Inflammatory macrophage treated with lipopolysaccharide for 1 hour (primary cell): Measurements from ENCODE around the gene CASKIN1.
"Not testable (repeated sequence)": the region's sequence is repeated elsewhere in the genome, so short reads cannot be mapped to it uniquely, and the experiment has no call there.

Experiments
- DNase-seq, 2 donors: peaks; one replicate each; pipeline ENCODE4 v3.0.0-alpha.2; 2020 to 2022

Gene CASKIN1

DNA sequence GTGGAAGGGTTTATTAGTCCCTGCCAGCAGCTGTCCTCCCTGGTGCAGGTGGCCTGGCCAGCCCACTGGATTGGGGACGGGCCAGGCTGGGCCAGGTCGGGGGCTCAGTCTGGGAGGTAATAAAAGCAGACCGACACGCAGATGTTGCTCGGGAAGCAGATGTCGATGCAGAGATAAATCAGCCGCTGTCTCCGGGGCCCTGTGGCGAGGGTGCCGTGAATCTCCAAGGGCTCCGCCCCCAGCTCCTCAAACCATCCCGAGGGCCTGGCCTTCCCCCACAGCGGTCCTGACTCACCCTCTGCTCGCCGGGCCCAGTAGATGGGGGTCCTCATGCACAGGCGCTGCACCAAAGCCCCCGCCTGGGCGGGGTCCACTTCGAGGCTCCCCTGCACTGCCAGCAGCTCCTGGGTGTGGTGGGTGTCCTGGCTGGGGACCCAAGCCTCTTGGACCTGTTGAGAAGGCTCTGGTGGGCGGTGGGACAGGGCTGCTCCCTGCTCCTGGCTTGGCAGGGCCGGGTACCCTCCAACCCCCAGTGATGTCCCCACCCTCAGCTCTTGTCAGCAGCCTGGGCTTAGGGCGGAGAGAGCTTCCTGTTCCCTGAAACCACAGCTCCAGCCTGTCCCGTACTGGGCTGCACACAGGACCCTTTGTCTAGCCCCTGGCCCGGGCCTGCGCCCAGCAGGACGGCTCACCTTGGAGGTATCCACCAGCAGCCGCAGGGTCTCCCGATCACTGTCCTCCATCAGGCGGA lies 13.0 kb upstream of the CASKIN1 start:
- no peak for DNase-seq

DNA sequence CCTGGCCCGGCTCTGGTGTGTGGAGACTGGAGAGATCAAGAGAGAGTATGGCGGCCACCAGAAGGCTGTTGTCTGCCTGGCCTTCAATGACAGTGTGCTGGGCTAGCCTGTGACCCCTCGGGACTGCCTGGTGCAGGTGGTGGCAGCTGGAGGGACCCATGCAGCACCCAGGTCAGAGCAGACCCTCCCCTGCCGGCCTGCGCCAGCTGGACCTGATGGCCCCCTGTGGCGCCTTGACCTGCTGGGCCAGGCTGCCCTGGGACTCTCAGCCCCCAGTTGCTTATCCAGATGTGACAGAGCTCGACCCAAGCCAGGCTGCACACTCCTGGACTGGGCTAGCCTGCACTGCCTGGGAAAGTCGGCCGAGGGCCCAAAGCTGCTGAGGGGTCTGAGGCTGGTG lies 12.4 kb upstream of the CASKIN1 start:
- no peak for DNase-seq

DNA sequence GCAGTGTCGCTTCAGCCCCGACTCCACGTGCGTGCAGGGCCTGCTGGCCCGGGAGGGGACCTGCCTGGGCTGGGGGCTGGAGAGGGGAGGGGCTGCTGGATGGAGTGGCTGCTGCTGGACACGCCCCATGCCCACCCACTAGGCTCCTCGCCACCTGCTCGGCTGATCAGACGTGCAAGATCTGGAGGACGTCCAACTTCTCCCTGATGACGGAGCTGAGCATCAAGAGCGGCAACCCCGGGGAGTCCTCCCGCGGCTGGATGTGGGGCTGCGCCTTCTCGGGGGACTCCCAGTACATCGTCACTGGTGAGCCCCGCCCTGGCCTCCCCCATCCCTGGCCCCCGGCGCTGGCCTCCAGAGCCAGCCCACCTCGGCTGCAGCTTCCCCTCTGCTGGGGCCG lies 11.9 kb upstream of the CASKIN1 start:
- no peak for DNase-seq

DNA sequence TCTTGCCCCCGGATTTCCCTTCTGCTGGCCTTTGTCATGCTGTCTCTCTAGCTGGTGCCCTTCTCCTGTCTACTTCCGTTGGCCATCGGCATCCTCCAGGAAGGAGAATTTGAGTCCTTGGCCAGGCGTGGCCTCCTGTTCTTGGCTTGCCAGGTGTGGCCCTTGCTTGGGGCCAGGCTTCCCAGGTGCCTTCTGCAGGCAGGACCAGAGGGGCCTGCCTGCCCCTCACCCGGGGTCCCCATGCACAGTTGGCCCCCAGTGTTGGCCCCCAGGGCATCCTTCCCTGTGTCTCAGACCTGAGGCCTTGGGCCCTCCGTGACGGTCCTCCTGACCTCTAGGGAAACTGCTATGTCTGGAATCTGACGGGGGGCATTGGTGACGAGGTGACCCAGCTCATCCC lies 11.5 kb upstream of the CASKIN1 start:
- DNase-seq: no peak

DNA sequence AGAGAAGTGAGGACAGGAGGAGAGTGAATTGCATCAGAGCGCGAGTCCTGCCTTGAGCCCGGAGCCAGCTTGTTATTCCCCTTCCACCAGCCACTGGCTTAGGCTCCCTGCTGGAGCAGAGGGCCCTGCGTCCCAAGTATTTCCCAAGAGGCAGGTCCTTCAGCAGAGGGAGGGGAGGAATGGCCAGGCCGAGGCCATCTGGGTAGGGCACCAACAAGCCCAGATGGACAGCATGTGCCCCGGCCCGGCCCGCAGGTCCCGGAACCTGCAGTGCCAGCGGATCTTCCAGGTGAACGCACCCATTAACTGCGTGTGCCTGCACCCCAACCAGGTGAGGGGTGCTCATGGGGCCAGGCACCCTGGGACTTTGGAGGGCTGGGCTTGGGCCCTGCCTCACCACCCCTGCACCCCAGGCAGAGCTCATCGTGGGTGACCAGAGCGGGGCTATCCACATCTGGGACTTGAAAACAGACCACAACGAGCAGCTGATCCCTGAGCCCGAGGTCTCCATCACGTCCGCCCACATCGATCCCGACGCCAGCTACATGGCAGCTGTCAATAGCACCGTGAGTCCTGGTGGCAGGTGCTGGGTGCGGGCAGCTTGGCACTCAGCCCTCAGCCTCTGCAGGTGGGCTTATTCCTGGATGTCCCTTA lies 10.5 kb upstream of the CASKIN1 start:
- peak; percentile 37 to 57 for DNase-seq

DNA sequence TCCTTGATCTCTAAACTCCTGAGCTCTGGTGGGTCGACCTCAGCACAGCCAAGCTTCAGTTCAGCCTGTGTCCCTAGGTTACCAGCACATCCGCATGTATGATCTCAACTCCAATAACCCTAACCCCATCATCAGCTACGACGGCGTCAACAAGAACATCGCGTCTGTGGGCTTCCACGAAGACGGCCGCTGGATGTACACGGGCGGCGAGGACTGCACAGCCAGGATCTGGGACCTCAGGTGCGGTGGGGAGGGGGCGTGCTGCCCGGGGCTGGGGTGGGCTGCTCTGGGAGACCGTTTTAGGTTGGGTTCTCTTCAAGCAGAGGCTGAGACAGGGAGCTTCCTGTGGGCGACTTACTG lies 10.0 kb upstream of the CASKIN1 start:
- DNase-seq: no peak

DNA sequence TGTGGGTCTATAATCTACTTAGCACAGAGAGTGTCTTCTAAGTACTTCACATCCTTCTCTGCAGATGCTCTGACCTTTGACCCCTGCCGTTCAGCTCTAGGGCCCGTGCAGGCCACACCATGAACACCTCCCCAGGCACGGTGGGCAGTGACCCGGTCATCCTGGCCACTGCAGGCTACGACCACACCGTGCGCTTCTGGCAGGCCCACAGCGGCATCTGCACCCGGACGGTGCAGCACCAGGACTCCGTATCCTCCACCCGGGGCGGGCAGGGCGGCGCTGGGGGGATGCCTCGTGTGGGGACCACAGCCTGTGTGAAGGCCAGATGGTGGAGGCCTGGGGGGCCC lies 9.5 kb upstream of the CASKIN1 start:
- no peak for DNase-seq

DNA sequence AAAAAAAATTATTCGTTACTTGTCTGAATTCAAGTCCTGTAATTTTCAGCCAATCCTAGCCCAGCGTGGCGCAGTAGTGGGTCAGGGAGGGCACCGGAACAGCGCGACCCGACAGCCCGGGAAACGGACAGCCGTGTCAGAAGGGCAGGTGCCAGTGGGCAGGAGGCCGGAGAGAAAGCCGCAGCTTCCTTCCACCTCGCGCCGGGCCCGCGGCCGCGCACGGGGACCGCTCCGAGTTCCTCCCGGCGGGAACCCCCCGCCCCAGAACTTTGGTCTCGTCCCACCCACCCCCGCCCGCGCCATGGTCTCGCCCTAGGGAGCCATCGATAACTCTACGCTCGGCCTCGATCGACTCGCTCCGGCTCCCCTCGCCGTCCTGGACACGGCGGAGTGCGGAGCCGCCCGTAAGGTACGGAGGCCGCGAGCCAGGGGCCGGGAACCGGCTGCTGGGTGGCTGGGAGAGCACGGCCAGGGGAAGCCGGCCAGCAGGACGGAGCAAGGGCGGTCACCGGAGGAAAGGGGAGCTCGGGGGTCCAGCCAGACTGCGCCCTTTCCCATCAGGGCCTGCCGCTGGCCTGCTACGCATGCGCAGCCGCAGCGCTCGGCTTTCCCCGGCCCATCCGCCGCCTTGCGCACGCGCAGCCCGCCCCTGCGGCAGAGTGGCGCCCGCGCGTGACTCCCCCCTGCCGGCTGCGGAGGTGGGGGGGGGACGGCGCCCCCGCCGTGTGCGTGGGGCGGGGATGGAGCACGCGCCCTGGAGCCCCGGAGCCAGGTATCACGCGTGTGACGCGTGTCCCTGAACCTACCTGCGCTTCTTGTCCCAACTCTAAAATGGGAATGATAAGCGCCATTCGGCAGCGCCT lies 8.9 kb upstream of the CASKIN1 start, which contains the start of gene MLST8:
TSS of gene MLST8 (plus strand) at position 351 of the 863 bp plus-strand sequence. CDS start 632 bp downstream, outside the sequence.
- DNase-seq: peak; percentile 69 to 90

DNA sequence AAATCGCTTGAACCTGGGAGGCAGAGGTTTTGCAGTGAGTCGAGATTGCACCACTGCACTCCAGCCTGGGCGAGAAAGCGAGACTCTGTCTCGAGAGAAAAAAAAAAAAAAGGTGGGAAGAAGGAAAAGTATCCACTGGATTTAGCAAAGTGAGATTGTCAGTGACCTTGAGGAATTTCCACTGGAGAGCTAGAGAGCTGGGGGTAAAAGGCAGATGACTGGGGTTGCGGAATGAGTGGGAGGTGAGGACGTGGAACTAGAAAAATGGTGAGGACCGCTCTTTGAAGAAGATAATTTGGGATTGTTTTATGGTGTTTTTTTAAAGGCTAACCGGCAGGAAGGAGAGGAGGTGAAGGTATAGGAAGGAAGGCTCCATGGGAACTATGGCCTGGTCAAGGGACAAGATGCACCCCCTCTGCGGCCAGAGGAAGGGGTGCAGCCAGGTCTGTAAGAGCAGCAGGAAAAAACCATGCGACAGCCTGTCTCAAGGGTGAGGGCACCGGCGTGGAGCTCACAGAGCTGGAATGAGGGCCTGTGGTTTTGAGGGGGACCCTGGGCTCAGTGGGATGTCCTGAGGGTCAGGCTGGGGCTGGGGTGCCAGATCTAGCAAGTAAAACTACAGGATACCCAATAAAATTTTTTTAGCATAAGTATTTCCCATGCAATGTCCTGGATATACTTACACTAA lies 8.2 kb upstream of the CASKIN1 start:
- DNase-seq: peak; percentile 19 to 55

DNA sequence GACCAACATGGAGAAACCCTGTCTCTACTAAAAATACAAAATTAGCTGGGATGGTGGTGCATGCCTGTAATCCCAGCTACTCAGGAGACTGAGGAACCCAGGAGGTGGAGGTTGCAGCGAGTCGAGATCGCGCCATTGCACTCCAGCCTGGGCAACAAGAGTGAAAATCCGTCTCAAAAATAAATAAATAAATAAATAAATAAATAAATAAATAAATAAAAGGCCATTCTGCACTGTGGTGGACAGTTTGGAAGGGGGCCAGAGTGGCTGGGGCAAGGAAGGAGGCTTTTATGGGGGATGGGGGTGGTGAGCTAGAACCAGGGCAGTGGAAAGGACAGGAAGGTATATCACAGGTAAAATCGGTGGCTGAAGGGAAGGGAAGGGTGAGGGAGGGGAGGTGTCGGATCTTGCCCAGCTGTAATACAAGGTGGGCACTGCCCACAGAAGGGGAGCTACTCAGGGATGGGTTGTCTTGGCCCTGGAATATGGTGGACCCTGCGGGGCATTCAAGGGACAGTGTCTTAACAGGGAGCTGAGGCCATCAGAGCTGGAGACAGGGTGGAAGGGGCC lies 6.8 kb upstream of the CASKIN1 start:
- DNase-seq: not testable (repeated sequence)

DNA sequence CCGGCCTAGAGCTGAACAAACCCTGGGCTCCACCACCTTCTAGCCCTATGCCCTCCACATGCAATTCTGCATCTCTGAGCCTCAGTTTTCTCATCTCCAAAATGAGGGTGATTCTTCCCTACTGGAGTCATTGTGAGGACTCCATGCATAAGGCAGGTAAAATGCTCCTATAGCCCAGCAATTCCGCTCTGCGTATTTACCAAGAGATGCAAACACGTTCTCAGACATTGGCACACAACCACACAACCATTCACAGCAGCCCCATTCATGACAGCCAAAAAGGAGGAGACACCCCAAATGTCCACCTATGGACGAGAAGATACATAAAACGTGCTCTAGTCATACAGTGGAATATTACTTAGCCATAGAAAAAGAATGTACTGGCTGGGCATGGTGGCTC lies 3.9 kb upstream of the CASKIN1 start:
- no peak for DNase-seq

DNA sequence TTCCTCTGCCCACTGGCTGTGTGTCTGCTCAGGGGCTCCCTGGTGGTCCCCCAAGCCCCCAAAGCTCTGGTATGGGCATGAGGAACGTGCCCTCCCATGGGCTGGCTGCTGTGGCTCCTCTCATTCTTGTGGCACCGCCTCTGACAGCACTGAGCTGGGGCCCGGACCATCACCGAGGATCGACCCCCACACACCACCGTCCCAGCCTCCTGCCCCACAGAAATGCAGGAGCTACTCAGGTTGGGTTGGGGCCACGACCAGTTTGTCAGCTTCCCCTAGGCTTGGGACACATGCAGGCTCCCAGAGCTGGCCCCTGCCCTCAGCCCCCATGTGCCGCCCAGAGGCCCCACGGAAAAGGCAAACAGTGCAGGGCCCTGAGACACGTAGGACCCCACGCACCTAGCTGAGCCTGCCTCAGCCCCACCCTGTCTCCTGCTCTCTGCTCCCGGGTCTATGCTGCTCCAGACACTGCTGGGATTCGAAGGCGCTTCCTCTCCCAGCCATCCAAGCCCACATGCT lies 3.3 kb upstream of the CASKIN1 start:
- no peak for DNase-seq

DNA sequence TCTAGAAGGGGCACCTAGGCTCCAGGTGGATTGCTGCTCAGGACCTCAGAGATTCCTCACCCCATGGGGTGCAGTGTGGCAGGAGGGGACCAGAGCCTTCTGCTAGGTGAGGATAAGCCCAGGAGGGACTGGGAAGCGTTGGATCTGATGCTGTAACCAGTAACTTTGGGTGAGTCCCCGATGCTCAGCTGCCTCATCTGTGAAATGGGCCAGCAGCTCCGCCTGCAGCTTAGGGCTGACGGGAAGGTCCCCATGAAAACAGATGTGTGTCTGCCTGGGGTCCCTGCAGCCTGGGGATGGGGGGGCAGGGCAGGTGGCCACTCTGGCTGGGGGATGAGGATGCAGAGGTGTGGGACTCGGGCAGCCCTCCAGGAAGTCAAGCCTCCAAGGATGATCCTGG lies 2.7 kb upstream of the CASKIN1 start:
- no peak for DNase-seq

DNA sequence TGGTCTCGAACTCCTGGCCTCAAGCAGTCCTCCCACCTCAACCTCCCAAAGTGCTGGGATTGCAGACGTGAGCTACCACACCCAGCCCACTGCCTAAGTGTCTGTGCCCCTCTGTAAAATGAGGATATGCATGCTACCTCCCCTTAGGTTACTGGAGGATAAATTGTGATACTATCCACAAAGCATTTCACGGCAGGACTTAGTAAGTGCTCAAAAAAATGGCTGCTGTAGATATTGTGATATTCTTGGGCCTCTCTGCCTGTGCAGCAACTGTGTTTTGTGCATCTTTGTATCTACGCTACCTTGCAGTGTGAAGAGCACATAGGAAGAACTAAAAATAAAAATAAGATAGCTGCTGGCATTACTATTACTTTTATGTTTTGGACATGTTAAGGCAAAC lies 1.9 kb upstream of the CASKIN1 start:
- no peak for DNase-seq

DNA sequence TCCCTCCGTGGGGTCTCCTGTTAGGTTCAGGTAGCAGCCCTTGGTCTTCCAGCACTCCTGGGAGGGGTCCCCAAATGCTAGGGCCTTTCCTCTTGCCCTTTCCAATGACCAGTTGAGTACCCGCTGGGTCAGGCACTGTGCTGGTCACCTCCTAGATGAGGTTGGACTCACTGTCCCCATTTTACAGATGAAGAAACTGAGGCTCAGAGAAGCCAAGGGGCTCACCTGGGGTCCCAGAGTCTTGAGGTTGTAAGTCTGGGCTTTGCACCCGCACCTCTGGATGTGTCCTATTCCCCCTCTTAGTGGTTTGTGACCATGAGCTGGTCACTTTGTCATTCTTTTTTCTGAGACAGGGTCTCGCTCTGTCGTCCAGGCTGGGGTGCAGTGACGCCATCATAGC lies 1.4 kb upstream of the CASKIN1 start:
- DNase-seq: no peak

DNA sequence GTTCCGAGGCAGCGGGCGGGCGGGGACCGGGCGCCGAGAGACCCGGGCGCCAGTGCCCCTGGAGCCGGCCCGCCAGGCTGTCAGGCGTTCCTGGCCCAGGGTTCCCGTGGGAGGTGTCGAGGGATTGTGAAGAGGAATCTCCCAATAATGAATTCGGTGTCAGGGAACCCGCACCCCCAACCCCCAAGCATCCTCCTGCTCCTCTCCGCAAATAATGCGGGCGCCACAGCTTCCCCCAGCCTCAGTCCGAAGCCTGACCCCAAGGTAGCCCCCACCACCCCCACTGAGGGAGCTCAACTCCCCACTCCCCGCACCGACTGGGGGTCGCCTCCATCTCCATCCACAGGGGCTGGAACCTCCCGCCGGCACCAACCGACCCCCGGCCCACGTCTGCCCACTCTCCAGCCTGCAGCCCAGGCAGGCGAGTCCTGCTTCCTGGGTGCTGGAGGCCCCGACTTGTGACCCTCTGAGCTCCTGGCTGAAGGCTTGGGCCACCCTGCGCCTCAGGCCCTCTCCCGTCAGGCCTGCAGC lies 641 bp upstream of the CASKIN1 start:
- DNase-seq: no peak

DNA sequence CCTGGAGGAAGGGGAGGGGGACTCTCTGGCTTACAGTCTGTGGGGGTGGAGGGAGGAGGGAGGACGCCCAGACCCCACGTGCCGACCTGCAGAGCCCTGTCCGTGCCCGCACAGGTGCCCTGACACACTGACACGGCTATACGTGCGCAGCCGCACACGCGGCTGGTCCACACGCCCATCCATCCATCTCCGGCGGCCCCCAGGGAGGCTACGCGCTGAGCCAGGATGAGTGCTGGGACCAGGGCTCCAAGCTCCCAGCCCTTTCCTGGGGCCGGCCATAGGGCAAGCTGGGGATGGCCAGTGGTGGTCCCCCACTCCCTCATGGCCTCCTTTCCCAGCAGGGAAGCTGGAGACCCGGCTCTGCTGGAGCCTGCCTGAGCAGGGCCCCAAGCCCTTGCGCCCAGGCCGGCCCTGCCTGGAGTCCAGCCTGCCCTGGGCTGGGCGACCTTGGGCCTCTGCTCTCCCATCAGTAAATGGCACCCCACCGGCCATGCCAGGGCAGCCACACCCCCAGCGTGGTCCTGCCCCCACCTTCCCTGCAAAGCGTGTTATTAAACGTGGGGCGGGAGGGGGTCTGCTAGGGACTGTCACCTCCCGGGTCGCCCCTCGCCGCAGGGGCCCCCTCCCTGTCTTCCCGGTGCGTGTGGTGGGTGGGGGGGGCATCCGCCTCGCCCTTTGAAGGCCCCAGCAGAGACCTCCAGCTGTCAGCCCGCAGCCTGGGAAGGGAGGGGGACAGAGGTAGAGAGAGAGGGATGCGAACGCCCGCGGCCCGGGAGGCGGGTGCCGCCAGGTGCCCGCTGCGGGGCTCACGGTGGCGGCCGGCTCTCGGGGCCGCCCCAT lies 863 bp downstream of the CASKIN1 start:
- DNase-seq: no peak

DNA sequence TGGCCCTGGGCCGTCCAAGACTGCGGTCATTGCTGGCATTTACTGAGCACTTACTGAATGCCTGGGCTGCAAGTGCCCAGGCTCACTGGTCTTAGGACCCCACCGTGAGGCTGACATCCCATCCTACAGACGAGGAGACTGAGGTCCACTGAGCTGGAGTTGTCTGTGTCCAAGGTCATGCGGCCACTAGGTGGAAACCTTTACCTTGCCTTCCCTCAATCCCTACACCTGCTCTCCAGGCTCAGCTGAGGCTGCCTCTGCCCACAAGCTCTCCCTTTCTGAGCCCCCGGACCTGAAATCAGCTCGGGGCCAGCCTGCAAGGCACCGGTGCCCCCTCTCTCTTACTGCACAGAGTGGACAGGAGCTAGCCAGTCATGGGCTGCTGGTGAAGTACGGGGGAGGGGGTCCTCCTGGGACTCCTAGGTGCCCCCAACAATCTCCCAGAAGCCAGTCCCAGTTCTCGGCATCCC lies 1.5 kb downstream of the CASKIN1 start:
- no peak for DNase-seq

DNA sequence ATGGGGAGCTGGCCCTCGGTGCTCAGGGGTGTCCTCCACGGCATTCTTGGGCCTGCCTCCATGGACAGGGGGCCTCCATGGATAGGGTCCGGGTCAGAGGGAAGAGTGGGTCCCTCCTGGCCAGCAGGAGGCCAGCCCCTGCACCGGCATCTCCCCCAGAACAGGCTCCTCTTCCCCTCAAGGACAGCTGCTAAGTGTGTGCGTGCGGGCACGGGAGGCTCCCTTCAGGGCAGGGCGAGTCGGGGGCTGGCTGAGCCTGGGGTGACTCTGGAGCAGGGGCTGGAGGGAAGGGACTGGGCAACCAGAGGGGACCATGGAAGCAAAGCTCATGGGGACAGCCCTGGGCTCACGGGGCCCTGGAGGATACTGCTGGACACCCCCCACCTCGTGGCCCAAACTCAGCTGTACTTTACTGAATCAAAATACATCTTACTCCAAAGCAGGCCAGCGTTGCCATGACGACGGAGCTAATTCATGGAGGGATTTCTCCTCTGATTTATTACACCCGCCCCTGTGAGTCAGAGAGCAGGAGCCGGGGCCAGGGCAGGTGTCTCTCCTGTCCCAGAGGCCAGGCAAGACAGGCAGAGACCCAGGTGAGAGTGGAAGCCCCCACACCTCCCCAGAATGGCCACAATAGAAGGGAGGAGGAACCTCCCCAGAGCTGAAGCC lies 2.1 kb downstream of the CASKIN1 start:
- no peak for DNase-seq

DNA sequence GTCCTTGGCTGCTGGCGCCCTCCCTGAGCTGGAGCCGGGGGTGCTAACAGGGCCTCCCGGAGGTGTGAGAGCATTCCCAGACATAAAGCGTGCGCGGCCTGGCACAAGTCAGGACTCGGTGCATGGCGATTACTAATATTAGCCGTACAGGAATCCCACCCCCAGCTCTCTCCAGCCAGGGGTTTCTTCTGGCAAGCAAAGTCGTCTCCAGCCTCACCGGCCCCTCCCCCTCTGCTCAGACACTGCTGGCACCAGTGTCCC lies 5.0 kb downstream of the CASKIN1 start:
- DNase-seq: no peak
